ENCODE results near the gene C20orf202.

The C20orf202 gene

DNA sequence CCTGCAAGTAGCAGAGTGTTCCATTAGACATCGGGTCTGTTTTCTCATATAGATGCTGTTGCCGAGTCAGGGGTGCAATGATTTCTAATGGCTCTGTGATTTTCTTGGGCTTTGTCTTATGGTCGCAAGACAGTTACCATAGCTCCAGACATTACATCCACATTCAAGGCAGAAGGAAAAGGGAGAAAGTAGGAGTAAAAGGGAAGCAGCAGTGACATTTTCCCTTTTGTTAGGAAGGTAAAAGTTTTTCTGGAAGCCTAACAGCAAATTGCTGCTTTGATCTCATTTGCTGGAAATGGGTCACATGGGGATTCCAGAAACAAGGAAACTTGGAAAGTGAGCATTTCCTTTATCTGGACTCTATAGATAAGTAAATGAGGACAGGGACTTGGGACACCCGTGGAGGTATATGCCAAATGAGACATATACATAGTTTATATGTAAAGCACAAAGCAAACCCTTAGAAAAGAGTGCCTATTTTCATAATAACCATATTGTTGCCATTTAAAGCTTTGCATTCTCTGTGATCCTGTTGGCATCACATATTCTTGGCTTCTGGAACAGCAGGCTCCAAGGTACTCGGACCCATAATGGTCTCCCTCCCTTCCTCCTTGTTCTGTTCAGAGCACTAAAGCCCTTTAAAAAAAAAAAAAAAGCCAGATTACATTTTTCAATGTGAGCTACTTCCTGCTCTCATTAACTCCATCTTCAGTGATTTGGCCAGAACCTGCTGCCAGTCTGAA, at the start of gene C20orf202:
Gene C20orf202 (plus strand): TSS at position 693 of the 743 bp plus-strand sequence. CDS start 132 bp downstream, outside the sequence.
- DNase-seq = no peak

DNA sequence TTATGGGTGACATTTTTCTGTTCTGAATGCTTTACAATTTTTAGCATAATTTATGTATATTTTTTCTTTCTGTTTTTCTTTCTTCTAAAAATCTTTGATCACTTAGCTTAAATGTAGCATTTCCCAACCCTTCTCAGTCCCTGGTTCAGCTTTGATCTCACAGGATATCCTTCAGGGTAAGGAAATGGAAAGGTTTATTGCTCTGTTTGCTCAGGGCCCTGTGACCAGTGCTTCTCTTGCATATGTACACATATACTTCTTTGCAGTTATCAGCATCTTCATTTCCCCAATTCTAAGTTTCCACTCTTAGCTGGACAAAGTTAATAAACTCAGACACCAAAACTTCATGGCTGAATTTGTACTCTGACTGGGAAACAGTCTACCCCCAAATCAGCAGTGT, 49.0 kb upstream of the C20orf202 start:
- no peak for DNase-seq

DNA sequence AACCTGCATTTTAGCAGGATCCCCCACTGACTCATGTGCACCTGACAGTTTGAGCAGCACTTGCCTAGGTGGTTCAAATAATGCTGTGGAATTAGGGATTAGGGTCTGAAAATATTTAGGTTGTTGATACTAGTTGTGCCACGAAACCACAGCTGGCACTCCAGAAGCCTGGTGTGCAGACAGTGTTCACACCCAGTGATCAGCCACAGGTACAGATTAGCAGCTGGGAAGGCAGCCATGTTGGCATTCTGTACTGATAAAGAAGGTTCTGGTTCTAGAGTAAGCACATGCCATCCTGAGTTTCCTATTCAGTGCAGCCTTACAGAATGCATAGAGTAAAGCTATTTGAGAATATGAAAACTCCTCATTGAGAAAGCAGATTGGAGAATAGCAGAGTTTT, 48.6 kb upstream of the C20orf202 start:
- no peak for DNase-seq

DNA sequence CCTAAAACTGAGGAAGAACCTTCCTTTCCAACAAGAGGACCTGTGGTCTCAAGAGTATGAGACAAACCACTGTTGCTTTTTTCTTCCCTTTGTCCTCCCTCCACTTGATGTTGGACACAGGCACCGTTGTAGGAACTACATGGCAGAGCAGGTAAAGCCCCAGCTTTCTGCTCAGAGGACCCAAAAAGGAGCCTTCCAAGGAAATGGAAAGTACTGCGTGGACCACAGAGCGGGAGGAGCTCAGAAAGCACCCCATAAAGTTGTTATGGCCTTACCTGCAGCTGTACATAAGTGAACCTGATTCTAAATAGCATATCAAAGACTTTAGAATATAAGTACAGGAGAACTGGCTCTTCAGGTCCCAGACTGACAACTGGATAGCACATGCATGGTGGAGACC, 47.9 kb upstream of the C20orf202 start:
- DNase-seq = no peak

DNA sequence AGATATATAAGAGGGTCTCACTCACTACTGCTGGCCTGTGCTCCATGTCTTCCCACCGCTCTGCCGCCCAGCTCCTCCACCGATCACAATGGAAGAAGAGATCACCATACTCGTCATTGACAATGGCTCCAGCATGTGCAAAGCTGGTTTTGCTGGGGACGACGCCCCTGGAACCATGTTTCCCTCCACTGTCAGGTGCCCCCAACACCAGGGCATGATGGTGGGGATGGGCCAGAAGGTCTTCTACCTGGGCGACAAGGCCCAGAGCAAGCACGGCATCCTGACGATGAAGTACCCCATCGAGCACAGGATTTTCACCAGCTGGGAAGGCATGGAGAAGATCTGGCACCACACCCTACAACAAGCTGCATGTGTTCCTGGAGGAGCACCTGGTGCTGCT, 42.8 kb upstream of the C20orf202 start:
- no peak for DNase-seq

DNA sequence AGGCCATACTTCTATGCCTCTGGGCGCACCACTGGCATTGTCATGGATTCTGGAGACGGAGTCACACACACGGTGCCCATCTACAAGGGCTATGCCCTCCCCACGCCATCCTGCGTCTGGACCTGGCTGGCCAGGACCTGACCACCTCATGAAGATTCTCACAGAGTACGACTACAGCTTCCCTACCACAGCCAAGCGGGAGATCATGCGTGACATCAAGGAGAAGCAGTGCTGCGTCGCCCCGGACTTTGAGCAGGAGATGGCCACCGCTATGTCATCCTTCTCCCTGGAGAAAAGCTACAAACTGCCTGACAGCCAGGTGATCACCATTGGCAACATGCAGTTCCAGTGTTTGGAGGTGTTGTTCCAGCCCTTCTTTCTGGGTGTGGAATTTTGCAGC, 42.3 kb upstream of the C20orf202 start:
- DNase-seq = no peak

DNA sequence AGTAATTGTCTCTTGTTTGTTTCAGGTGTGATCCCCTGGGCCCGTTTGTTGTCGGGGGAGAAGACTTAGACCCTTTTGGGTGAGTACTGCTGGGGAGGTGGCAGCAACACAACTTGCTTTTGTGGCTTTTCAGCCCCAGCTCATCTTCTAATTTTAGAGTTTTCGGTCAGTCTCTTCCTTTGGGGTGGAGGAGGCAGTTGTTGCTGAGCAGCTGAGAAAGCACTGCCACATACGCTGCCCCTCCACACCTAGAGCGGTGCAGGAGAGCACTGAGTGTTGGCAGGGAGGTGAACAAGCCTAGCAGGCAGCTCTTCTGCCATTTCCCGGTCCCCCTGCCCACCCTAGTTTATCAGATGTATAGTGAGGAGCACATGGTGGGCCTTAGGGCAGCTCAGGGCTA, 40.1 kb upstream of the C20orf202 start:
- no peak for DNase-seq

DNA sequence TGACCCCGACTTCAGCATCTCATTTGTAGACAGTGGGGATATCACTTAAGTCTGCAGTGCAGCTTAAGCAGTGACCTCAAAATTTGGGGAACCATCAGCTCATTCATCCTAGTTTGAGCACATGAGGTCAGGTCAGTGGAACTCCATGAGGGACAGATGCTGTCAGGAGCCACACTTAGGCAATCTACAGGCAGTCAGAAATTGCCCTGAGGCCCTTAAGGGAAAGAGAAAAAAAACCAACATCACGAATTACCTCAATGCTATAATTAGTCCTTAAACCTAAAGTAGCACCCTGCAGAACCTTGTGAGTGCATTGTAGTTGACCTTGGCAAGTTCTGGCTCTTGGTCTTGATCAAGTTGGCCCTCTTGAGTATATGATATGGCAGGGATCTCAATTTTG, 39.6 kb upstream of the C20orf202 start:
- no peak for DNase-seq

DNA sequence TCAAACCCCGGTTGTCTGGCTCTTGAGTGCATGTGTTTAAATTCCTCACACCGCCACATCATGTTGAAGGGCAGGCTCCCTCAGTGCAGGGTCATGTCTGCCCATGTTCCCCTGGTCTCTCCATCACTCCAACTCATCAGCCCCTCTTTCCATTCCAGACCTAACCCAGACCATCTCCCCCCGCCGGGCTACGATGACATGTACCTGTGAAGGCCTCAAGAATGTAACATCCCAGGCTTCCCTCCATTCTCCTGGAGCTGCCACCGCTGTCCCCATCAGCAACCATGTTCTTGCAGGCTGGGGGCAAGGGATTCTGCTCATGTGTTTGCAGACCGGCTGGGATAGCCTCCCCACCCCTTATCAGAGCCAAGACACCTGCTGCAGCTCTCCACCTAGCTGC, 38.4 kb upstream of the C20orf202 start:
- DNase-seq = no peak

DNA sequence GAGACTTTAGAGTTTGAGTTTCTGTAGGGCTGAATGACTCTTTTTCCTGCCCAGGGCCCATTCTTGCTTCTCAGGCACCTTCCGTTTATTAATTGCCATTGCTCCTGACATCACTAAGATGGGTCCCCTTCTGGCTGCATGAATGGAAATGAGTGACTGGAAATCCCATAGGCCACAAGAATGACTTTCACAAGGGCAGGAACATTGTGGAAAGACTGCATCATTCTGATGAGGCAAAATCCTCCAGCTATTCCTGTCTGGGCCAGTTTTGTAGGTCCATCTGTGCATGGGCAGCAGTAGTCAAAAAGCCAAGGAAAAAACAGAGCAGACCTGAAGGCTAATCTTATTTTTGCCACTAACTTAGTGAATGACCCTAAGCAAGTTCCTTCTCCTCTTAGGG, 37.7 kb upstream of the C20orf202 start:
- DNase-seq = no peak

DNA sequence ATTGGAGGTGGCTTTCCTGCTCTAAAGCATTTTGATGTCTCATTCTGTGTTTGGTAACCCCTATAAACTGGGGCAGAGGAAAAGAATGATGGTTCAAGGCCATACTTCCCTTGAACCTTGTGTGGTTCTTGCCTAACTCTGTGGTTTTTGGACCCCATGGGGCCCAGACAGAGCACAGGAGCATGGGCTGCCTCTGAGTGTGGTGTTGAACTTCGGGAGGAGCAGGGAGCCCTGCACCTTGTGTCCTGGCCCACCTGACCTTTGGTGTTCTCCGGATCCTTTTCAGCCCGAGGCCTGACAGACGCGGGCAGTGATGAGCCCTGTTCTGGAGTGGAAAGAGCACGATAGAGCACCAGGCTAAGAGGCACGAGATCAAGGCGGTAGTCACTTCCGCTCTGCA, 37.3 kb upstream of the C20orf202 start:
- DNase-seq = no peak

DNA sequence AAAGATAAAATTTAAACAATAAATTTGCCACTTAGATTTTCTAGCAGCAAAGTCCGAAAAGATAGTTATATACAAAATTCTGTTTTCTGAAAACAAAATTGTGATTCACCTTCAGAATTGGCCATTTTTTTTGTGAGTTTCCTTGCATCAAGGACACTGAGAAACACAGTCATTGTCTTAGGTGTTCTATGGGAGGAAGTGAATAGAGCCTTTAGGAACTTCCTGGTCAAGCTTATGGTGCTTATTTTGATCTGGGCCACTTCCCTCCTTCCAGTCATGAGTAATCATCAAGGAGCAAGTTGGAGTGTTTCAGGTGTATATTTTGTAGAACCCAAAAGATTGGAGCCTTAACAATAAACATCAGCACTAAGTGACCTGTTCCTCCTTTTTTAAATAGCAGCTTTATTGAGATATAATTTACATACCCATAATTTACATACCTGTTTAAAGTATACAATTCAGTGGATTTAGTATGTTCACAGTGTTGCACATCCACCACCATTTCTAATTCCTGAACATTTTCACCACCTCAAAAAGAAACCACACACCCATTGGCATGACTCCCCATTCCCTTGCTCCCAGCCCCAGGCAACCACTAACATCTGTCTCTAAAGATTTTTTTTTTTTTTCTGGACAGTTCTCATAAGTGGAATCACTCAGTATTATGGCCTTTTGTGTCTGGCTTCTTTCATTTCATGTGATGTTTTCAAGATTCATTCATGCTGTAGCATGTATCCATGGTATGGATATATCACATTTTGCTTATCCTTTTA, 36.1 kb upstream of the C20orf202 start:
- DNase-seq = no peak

DNA sequence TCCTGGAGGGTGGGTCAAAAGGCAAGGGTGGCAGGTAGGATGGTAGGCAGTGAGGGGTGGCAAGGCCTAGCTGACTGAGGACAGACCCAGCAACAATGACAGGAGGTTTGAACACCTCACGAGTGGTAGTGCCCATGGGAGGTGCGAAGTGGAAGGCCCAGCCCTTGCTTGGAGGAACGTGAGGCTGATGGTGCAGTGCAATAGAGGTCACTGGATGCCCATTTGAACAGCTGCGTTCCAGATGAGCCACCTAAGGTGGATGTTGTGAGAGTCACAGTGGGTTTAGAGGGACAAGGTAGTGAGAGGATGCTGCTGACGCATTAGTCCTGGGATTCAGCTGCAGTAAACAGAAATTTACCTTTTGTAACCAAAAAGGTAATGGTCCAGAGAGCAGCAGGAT, 34.0 kb upstream of the C20orf202 start:
- DNase-seq = no peak

DNA sequence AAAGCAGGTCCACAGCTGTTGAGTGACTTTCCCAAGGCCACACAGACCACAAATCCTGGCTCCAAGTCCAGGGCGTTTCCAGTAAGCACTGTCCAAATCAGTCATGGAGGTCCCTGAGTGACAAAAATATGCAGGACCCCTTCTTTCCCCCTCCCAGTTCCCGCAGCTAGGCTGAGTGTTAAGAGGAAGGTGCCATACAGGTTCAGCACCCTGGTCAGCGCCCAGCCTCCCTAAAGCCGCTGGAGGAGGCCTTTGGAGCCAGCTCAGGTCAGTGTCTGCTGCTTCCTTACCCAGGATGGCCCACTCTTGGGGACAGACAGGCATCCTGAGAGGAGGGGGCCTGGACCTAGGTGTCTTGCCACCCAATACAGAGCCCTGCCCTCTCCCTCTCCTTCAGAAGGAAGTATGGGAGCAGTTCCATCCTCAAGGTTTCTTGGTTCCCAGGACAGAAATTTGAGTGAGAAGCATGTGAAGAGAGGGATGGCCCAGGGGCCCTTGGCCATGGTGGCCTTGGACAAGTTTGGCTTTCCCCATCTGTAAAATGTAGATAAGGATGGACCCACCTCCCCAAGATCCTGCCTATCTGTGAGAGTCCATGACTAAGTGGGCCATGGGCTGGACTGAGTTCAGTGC, 31.7 kb upstream of the C20orf202 start:
- DNase-seq = no peak

DNA sequence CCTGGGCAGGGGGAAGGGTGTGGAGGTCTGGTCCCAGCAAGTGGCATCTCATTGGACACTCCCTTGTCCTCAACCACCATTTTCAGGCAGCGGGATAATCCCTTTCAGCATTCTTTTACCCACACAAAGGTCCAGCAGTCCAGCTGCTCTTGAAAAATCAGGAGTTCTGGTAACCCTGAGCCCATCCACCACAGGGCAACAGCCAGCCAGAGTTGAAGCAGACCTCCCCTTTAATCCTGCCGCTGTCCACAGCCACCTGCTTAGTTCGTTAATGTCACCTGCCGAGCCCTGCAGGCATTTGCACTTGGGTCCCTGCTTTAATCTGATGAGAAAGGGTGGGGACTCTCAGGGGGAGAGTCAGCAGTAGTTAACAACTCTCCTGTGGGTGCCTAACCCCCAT, 29.6 kb upstream of the C20orf202 start:
- DNase-seq = no peak

DNA sequence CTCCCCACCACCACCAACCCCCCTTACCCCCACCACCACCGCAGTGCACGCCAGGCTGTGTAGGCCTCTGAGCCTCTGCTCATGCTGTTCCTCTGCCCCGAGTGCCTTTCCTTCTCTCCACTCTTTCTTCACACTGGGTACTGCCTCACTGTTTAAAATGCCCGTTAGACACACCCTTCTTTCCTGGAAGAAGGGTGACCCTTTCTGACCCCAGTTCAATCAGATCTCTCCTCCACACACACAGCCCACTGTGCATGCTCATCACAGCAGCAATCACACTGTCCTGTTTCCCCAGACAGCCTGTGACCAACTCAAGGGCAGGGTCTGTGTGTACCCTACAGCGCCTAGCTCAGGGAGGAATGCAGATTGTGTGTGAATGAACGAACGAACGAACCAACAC, 28.5 kb upstream of the C20orf202 start:
- DNase-seq = no peak

DNA sequence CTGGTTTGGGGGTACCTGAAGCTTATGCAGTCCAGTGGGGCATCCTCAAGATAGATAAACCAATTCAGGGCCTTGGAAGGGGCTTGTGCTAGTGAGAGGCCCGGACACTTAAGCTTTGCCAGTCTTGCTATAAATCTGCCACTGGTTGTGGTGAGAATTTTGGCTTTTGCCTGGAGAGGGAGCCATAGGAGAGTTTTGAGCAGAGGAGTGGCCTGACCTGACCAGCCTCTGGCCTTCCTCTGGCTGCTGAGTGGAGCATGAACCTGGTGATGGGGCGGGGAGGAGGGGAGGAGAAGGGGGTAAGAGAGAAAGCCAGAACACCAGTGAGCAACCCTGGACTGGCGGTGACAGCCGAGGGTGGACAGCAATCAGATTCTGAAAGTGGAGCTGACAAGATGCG, 25.6 kb upstream of the C20orf202 start:
- no peak for DNase-seq

DNA sequence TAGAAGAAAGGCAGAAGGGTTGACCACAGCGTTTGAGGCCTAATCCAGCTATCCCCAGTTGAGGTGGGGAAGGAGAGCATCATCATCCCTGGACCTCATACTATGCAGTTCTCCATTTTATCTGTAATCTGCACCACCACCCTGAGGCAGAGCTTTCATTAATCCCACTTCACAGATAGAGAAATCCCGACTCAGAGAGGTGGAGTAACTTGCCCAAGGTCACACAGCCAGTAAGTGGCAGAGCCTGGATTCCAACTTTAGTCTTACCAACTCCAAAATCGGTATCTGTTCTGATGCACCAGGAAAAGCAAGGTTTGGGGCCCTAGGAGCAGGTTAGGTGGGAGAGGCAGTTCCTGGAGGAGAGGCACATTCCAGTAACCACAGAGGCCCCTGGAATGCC, 25.2 kb upstream of the C20orf202 start:
- DNase-seq = no peak

DNA sequence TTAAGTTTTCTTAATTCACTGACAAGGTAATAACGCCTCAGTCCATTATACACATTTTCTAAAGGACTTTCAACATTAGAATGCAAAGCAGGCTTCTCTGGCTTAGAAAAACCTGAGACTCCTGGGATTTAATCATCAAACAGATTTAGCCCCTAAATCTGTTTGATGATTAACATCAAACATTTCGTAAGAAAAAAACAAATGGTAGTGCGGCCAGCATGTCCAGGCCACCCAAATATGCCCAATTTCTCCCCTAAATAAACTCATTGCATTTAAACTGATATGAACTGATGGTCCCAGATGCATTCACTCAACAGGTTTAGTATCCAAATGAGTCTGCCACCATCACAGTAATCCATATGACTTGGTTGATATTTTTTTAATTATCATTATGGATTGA, 24.6 kb upstream of the C20orf202 start:
- DNase-seq = no peak

DNA sequence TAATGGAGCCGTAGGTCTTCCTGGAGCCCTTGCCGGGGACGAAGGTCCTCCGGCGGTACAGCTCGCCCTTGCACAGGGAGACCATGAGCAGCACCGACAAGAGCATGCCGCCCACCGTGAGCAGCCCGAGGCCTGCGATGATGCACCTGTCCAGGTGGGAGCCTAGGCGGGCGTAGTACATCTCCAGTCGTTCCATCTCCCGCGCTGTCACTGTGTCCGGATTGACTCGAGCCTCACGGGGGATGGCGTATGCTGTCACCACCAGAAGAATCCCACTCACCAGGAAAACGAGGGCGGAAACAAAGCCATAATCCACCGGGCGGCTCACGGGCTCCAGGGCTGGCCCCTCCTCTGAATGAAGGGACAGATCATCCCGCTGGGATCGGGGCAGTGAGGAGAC, 22.3 kb upstream of the C20orf202 start:
- no peak for DNase-seq

DNA sequence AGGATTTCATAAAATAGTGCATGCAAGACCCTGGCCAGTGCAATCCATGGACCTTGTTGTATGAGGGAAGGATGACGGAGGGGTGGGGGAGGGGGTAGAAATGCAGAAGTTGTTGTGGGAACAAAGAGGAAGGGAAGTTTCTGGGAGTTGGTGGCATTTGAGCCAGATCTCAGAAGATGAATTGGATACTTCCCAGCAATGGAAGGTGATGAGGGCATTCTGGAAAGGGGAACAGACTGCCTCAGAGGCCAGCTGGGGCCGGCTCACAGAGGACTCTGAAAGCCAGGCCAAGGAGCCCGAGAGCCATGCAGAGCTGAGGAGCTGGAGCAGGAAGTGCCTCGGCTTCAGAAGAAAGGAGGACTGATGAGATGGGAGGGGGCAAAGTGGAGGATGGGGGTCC, 21.1 kb upstream of the C20orf202 start:
- DNase-seq = no peak

DNA sequence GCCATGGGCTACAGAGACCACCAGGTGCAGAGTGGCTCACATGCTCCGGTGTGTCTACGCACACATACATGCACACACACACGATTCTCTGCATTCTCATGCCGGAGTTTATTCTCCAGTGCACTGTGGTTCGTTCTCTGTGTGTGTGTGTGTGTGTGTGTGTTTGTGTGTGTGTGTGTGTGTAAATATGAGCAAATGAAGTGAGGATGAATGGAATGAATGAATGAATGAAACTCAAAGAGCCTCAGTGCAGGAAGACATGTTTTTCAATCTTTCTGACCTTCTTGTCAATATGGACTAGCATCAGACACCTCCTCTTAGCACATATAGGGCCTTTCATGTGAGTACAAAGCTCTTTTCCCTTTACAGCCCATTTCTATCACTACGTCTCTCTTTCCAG, 20.1 kb upstream of the C20orf202 start:
- DNase-seq = no peak

DNA sequence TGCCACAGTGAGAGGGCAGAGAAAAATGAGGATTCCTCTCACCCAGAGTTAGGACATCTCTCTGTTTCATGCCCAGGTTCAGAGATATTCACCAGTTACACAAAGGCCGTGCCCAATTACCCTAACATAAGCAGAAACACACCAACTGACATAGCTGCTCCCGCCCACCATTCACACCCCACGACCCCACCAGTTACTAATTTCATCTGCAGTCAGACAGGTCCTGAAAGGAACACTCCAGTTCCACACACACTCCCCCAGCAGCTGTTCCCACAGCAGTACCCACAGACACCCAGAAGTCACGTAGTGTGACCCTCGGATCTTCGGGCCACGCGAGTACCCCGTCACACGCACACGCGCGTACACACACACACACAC, 19.0 kb upstream of the C20orf202 start:
- DNase-seq = no peak

DNA sequence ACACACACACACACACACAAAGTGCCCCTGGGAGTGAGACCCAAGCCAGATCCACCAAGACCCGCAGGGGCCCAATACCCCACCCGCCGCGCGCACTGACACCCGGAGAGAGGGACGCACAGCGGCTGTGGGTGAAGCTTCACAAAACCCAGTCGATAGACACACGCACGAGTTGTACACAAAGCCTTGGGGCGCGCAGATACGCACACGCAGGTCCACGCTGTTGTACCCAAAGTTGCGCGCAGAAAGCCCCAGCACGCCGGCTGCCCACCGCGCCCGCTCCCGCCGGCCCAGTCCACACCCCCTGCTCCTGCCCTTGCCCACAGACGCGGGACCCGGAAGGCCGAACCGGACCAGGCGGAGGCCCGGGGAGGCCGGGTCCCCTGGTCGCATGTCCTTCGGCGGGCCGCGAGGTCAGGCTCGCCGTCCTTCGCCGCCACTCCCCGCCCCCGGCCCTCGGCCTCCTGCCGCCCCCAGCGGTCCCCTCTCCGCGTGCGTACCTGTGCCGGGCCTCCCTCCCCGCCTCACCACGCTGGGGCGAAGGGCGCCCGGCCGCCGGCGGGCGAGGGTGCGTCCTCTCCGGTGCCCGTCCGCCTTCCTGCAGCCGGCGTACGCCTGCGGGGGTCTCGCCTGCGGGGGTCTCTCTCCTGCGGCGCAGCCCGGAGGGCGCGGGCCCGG, 18.5 kb upstream of the C20orf202 start, which contains the start of gene TMEM74B:
Gene TMEM74B (minus strand): TSS at position 344 of the 678 bp plus-strand sequence. CDS start 1,180 bp downstream, outside the sequence.
- no peak for DNase-seq
